ENCODE data around the gene NCK2.
"Not testable (repeated sequence)": the region's sequence is repeated elsewhere in the genome, so short reads cannot be mapped to it uniquely, and the experiment has no call there.

NCK2 gene

DNA sequence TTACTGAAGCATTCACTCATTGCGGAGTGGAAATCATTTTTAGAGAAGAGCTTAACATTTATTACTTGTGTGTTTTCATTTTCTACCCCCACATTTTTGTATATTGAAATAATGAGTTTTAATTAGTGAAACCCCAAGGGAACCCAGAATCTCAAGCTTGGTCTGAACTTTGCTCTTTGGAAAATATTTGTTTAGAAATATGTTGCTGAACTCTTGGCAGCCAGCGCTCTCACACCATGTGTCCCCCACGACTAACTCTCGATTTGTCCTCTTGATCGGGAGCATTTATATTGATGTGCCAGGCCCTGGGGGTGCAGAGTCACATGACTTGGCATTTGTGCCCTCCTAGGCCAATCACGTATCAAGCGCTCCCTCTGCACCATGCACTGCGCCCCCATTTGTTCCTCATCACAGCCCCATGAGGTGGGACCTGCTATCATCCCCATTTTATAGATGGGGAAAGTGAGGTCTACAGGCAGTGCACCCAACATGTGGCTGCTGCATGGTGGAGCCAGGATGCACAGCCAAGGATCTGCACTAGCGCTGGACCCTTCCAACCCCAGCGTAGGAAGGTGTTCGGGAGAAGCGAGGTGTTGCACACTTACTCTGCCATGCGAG, 149.7 kb downstream of the NCK2 start:
- Histone ChIP-seq H3K9me3 (ENCODE audit: low read length) (no peaks in the 10 kb centered on the region), H3K27me3 (ENCODE audit: control insufficient read depth in 1 of 2, insufficient read depth in 2 of 2, low read length in 2 of 2) (no peaks in the 10 kb centered on the region), H3K4me1 (ENCODE audit: insufficient read depth, low read length) (no peaks in the 10 kb centered on the region), H3K9ac (ENCODE audit: low read length) (no peak overlapping the region), H3K36me3 (ENCODE audit: insufficient read depth, low read length) (peaks cover 11% of the 10 kb centered on the region), H3K4me3 (ENCODE audit: low read depth in 1 of 2, low read length in 2 of 2) (no peak overlapping the region), H3K27ac (ENCODE audit: low read depth, low read length) (no peak overlapping the region)

DNA sequence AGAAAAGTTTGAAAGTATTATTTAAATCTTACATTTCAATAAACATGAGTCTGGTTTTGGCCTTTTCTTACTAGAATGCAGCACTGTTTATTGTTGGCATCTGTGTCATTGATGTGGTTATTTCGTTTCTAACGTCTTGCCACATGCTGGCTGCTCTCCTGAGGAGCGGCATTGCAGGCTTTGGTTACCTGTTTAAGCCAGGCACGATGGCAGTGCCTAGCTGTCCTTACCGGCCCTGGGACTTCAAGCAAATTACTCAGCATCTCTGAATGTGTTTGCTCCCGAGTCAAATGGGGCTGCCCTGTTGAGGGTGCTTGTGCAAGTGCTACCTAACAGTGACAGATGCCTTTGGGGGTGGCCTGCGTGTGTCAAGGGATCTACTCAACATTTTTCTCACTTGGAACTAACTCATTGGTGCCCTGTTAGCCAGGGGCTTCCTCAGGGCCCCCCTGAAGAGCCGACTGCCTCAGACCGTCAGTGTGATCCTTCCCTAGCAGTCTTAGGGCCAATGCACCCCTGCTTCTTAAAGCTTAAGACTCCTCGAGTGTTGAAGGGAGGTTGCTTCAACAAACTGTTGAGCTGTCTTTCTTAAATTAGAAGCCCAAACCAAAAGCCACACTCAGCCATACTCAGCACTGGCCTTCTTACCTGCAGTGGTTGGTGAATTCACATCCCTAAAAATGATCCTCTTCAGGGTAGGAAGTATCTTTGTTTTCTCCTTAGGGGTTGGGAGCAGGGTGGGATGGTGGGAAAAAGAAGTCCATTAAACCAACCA, 151.5 kb downstream of the NCK2 start:
- H3K9me3 ChIP-seq (ENCODE audit: low read length) = no peaks in the 10 kb centered on the region
- no peaks in the 10 kb centered on the region for H3K4me1 ChIP-seq (ENCODE audit: insufficient read depth, low read length)
- H3K27ac ChIP-seq (ENCODE audit: low read depth, low read length) = no peak overlapping the region
- no peak overlapping the region for H3K4me3 ChIP-seq (ENCODE audit: low read depth in 1 of 2, low read length in 2 of 2)
- no peak overlapping the region for H3K9ac ChIP-seq (ENCODE audit: low read length)
- H3K27me3 ChIP-seq (ENCODE audit: control insufficient read depth in 1 of 2, insufficient read depth in 2 of 2, low read length in 2 of 2) = no peaks in the 10 kb centered on the region
- peaks cover 11% of the 10 kb centered on the region for H3K36me3 ChIP-seq (ENCODE audit: insufficient read depth, low read length)

DNA sequence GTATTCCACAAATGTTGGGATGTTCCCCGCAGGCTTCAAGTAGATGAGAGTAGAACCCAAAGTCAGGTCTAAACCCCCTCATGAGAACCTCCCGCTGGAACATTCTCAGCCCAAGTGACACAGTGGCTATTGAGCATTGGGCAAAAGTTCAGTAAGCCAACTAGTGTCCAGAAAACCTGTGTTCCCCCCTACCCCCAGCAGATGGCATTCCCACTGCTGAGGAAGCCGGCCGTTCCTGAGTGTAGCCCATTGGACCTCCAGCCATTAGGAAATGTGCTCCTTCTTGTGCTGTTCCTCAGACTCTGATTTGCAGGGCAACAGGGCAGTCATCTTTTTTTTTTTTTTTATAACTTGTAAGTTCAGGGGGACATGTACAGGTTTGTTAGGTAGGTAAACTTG, 152.1 kb downstream of the NCK2 start:
- Histone ChIP-seq H3K27ac (ENCODE audit: low read depth, low read length) (no peak overlapping the region), H3K36me3 (ENCODE audit: insufficient read depth, low read length) (peaks cover 11% of the 10 kb centered on the region), H3K27me3 (ENCODE audit: control insufficient read depth in 1 of 2, insufficient read depth in 2 of 2, low read length in 2 of 2) (no peaks in the 10 kb centered on the region), H3K4me3 (ENCODE audit: low read depth in 1 of 2, low read length in 2 of 2) (no peak overlapping the region), H3K4me1 (ENCODE audit: insufficient read depth, low read length) (no peaks in the 10 kb centered on the region), H3K9ac (ENCODE audit: low read length) (no peak overlapping the region), H3K9me3 (ENCODE audit: low read length) (no peaks in the 10 kb centered on the region)

DNA sequence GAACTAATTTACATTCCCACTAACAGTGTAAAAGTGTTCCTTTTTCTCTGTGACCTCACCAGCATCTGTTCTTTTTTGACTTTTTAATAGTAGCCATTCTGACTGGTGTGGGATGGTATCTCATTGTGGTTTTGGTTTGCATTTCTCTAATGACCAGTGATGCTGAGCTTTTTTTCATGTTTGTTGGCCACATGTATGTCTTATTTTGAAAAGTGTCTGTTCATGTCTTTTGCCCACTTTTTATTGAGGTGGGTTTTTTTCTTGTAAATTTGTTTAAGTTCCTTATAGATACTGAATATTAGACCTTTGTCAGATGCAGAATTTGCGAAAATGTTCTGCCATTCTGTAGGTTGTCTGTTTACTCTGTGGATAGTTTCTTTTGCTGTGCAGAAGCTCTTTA, 153.0 kb downstream of the NCK2 start:
- not testable (repeated sequence) for H3K9me3 ChIP-seq (ENCODE audit: low read length); H3K4me3 ChIP-seq (ENCODE audit: low read depth in 1 of 2, low read length in 2 of 2); H3K9ac ChIP-seq (ENCODE audit: low read length); H3K4me1 ChIP-seq (ENCODE audit: insufficient read depth, low read length); H3K27ac ChIP-seq (ENCODE audit: low read depth, low read length); H3K27me3 ChIP-seq (ENCODE audit: control insufficient read depth in 1 of 2, insufficient read depth in 2 of 2, low read length in 2 of 2)
- H3K36me3 ChIP-seq (ENCODE audit: insufficient read depth, low read length) = peaks cover 11% of the 10 kb centered on the region

DNA sequence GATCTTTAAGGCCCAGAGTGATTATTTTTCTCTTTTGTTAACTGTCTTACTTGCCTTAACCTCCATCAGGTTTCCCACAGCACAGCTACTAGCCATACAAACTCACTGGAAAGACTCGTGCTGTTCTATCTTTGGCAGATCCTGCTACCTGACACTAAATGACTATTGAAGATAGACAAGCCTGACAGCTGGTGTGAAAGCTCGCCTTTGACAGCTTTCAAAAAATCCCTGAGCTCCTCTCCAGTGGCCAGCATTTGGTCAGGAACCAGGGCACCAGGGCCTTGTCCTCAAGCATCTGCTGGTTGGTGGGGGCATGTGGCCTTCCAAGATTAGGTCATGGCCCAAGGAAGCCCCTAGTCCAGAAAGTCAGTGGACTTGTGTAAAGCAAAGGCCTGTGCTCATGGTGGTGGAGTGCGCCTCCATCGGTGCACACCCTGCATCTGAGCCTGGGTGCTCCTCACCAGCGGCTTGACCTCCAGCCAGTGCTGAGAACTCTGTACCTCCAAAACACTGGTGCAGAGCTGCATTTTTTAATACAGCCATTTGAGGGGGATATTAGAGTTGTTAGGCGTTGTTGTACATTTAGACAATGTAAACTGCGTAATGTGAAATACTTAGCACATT, 158.5 kb downstream of the NCK2 start:
- Histone ChIP-seq H3K4me3 (ENCODE audit: low read depth in 1 of 2, low read length in 2 of 2) (no peak overlapping the region), H3K27ac (ENCODE audit: low read depth, low read length) (no peak overlapping the region), H3K27me3 (ENCODE audit: control insufficient read depth in 1 of 2, insufficient read depth in 2 of 2, low read length in 2 of 2) (no peaks in the 10 kb centered on the region), H3K9ac (ENCODE audit: low read length) (no peak overlapping the region), H3K9me3 (ENCODE audit: low read length) (no peaks in the 10 kb centered on the region), H3K36me3 (ENCODE audit: insufficient read depth, low read length) (no peaks in the 10 kb centered on the region), H3K4me1 (ENCODE audit: insufficient read depth, low read length) (peaks cover 8% of the 10 kb centered on the region)

DNA sequence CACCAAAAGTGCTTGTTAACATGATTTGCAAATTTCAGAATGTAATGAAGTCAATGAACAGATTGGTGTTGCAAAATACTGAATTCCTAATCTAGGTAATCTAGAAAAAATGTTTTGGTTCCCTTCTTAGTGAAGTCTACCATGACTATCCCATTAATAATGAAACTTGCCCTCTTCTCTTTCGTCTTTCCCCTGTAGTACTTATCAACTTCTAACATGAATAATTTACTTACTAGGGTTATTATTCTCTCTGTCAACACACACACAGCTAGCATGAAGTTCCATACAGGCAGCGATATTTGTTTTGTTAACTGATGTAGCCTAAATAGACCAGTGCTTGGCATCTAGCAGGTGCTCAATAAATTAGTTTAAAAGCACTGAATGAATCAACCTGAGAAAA, 160.2 kb downstream of the NCK2 start:
- no peak overlapping the region for H3K27ac ChIP-seq (ENCODE audit: low read depth, low read length)
- no peaks in the 10 kb centered on the region for H3K27me3 ChIP-seq (ENCODE audit: control insufficient read depth in 1 of 2, insufficient read depth in 2 of 2, low read length in 2 of 2)
- H3K9ac ChIP-seq (ENCODE audit: low read length) = no peak overlapping the region
- H3K36me3 ChIP-seq (ENCODE audit: insufficient read depth, low read length) = no peaks in the 10 kb centered on the region
- H3K9me3 ChIP-seq (ENCODE audit: low read length) = no peaks in the 10 kb centered on the region
- peaks cover 8% of the 10 kb centered on the region for H3K4me1 ChIP-seq (ENCODE audit: insufficient read depth, low read length)
- no peak overlapping the region for H3K4me3 ChIP-seq (ENCODE audit: low read depth in 1 of 2, low read length in 2 of 2)

DNA sequence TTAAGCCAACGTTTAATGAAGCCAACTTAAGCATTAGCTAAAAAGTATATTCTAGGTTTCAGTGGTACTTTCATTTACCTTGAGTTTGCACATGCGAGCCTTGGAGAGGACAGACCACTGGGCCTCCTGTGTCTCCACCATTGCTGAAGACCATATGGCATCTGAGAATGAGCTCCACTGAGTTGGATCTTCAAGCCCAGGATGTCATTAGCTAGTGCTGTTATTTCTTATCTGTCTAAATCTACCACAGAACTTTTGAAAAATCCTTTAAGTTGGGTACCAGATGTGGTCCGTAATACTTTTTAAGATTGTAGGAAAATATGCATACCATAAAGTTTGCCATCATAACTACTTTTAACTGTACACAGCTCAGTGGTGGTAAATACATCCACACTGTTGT, 161.8 kb downstream of the NCK2 start:
- H3K27ac ChIP-seq (ENCODE audit: low read depth, low read length) = no peak overlapping the region
- peaks cover 8% of the 10 kb centered on the region for H3K4me1 ChIP-seq (ENCODE audit: insufficient read depth, low read length)
- no peak overlapping the region for H3K9ac ChIP-seq (ENCODE audit: low read length)
- no peaks in the 10 kb centered on the region for H3K9me3 ChIP-seq (ENCODE audit: low read length)
- no peaks in the 10 kb centered on the region for H3K36me3 ChIP-seq (ENCODE audit: insufficient read depth, low read length)
- H3K4me3 ChIP-seq (ENCODE audit: low read depth in 1 of 2, low read length in 2 of 2) = no peak overlapping the region
- no peaks in the 10 kb centered on the region for H3K27me3 ChIP-seq (ENCODE audit: control insufficient read depth in 1 of 2, insufficient read depth in 2 of 2, low read length in 2 of 2)

DNA sequence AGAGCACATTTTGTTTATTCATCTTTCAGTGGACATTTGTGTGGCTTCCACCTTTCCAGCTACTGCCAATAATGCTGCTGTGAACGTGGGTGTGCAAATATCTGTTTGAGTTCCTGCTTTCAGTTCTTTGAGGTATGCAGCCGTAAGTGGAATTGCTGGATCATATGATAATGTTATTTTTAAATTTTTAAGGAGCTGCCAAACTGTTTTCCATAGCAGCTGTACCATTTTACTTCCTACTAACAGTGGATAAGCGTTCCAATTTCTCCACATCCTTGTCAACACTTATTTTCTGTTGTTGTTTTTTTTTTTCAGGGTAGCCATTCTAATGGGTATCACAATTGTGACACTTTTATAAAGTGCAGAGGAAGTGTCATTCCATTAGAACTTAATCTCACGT, 162.5 kb downstream of the NCK2 start:
- Histone ChIP-seq H3K27ac (ENCODE audit: low read depth, low read length) (no peak overlapping the region), H3K4me3 (ENCODE audit: low read depth in 1 of 2, low read length in 2 of 2) (no peak overlapping the region), H3K9me3 (ENCODE audit: low read length) (no peaks in the 10 kb centered on the region), H3K36me3 (ENCODE audit: insufficient read depth, low read length) (no peaks in the 10 kb centered on the region), H3K4me1 (ENCODE audit: insufficient read depth, low read length) (peaks cover 8% of the 10 kb centered on the region), H3K27me3 (ENCODE audit: control insufficient read depth in 1 of 2, insufficient read depth in 2 of 2, low read length in 2 of 2) (no peaks in the 10 kb centered on the region), H3K9ac (ENCODE audit: low read length) (no peak overlapping the region)

DNA sequence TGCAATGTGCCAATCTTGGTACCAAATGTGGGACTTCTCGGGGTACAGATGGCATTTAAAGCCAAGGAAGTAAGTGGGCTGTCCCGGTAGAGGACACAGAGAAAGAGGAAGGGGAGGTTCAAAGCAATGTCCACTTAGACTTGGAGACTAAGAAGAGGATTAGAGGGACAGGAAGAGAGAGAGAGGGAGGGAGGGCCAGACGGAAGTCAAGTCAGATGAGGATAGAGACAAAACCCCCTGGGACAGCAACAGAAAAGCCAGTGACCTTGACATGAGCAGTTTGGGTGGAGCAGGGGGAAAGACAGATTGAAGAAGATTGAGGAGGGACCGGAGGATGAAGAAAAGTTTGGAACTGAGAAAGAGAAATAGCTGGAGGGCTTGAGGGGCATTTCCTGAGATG, 164.5 kb downstream of the NCK2 start:
- Histone ChIP-seq H3K4me1 (ENCODE audit: insufficient read depth, low read length) (peaks cover 8% of the 10 kb centered on the region), H3K36me3 (ENCODE audit: insufficient read depth, low read length) (no peaks in the 10 kb centered on the region), H3K9me3 (ENCODE audit: low read length) (no peaks in the 10 kb centered on the region), H3K4me3 (ENCODE audit: low read depth in 1 of 2, low read length in 2 of 2) (no peak overlapping the region), H3K9ac (ENCODE audit: low read length) (no peak overlapping the region), H3K27me3 (ENCODE audit: control insufficient read depth in 1 of 2, insufficient read depth in 2 of 2, low read length in 2 of 2) (no peaks in the 10 kb centered on the region), H3K27ac (ENCODE audit: low read depth, low read length) (no peak overlapping the region)

DNA sequence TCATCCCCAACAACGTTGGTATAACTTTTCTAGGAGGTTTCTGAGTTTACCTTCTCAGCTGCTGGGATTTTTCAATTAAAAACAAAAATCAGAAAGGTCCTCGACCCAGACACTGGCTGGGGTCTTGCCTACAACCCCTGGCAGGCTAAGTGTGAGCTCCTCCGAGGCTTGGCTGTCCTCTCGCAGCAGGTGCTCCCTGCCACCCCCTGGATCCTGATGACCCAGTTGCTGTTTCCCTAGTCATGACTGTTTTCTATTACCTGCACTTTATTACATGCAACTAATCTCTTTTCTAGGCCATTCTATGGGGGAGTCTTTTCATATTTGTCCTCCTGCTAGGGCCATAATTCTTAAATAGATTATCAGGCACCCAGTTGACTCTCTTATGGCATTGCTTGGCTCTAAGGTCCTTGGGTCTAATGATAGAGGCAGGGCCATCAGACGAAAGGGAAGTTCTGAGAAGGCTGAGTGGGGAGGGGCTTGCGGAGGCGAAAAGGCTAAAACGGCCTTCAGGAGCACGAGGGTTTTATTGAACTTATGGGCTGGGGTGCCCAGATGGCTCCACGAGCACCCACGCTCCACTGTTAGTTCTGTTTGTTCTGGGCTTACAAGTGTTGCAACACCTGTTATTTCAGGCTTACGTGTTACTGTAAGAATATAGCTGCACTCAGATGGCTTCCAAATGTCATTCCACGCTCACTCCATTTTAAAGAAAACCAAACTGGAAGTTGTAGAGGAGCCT, 166.0 kb downstream of the NCK2 start:
- H3K4me1 ChIP-seq (ENCODE audit: insufficient read depth, low read length) = peaks cover 8% of the 10 kb centered on the region
- no peak overlapping the region for H3K9ac ChIP-seq (ENCODE audit: low read length)
- H3K36me3 ChIP-seq (ENCODE audit: insufficient read depth, low read length) = no peaks in the 10 kb centered on the region
- H3K27me3 ChIP-seq (ENCODE audit: control insufficient read depth in 1 of 2, insufficient read depth in 2 of 2, low read length in 2 of 2) = no peaks in the 10 kb centered on the region
- no peak overlapping the region for H3K27ac ChIP-seq (ENCODE audit: low read depth, low read length)
- H3K4me3 ChIP-seq (ENCODE audit: low read depth in 1 of 2, low read length in 2 of 2) = no peak overlapping the region
- H3K9me3 ChIP-seq (ENCODE audit: low read length) = no peaks in the 10 kb centered on the region

DNA sequence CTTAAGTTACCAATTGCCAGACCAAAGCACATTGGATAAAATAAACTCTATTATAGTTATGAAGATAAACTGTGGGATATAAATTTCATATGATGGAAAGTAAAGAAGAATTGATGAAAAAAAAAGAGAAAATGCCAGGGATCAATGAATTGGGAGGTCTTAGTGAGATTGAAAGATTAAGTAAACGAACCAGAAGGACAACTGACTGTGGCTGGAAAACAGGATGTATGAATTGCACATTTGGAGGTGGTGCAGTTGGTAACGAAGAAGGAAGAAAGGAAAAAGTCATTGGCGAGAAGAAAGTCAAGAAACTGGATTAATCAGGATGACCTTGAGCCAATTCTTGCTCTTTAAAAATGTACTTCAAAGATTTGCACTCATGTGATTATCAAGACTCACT, 166.7 kb downstream of the NCK2 start:
- Histone ChIP-seq H3K9ac (ENCODE audit: low read length) (no peak overlapping the region), H3K36me3 (ENCODE audit: insufficient read depth, low read length) (no peaks in the 10 kb centered on the region), H3K27me3 (ENCODE audit: control insufficient read depth in 1 of 2, insufficient read depth in 2 of 2, low read length in 2 of 2) (no peaks in the 10 kb centered on the region), H3K4me3 (ENCODE audit: low read depth in 1 of 2, low read length in 2 of 2) (no peak overlapping the region), H3K9me3 (ENCODE audit: low read length) (no peaks in the 10 kb centered on the region), H3K27ac (ENCODE audit: low read depth, low read length) (no peak overlapping the region), H3K4me1 (ENCODE audit: insufficient read depth, low read length) (peaks cover 8% of the 10 kb centered on the region)

Measured in muscle layer of colon (tissue), 2 donors.